ENCODE data around the gene TADA3. TPM values are rescaled to one million over a fixed set of nuclear protein-coding genes. Genes with fewer than 3 reads are reported as not detected.
A peak's percentile ranks its signal among the peaks of the same experiment; 100 is the strongest.

The TADA3 gene
- total and polyA plus RNA-seq, 9 of the 15 experiments (the other 6 are each of a cell fraction or from before 2014, with no cell fraction given) = 4.1 to 110 (median 74.8) TPM

- peak; percentile 100 for TF ChIP-seq ZBTB33 (CRISPR knock-in tag; IDR thresholded peaks at IDR 0.05)
- TF ChIP-seq CAMTA2 (CRISPR knock-in tag; conservative IDR thresholded peaks at IDR 0.05) = no peak
- 0 out of 2 replicates have a peak, but pooled peaks have one; percentile 7 for TF ChIP-seq ZNF316 (IDR thresholded peaks at IDR 0.05)
- no peak for TF ChIP-seq MCM7 (IDR thresholded peaks at IDR 0.05)
- no peak for TF ChIP-seq CBX2 (IDR thresholded peaks at IDR 0.05; ENCODE audit: insufficient read depth, low read length, poor library complexity, severe bottlenecking)
- 0 out of 2 replicates have a peak, but pooled peaks have one; percentile 5 for TF ChIP-seq KLF16 (IDR thresholded peaks at IDR 0.05)
- TF ChIP-seq CTBP1 (IDR thresholded peaks at IDR 0.05; ENCODE audit: borderline replicate concordance) = peak; percentile 12; the same call in 1 of the 2 replicates
- no peak for TF ChIP-seq CHCHD3 (CRISPR knock-in tag; IDR thresholded peaks at IDR 0.05)
- no peak for TF ChIP-seq ZNF347 (CRISPR knock-in tag; IDR thresholded peaks at IDR 0.05; ENCODE audit: low read depth)
- no peak for TF ChIP-seq ZNF766 (CRISPR knock-in tag; conservative IDR thresholded peaks at IDR 0.05)
- TF ChIP-seq POLR2A (conservative IDR thresholded peaks at IDR 0.05) = 0 out of 2 replicates have a peak, but pooled peaks have one; percentile 3
- peak; percentile 41 to 63 (median 55); a peak in 5 of 6 replicates for TF ChIP-seq CTCF (IDR thresholded peaks at IDR 0.05 in 2 of 3, conservative IDR thresholded peaks at IDR 0.05 in 1 of 3; ENCODE audit: insufficient read depth in 2 of 3, low read depth in 1 of 3, low read length in 3 of 3)
- no peak for TF ChIP-seq ZNF277 (CRISPR knock-in tag; IDR thresholded peaks at IDR 0.05; ENCODE audit: borderline replicate concordance)
- TF ChIP-seq NFE2 (IDR thresholded peaks at IDR 0.05; ENCODE audit: low read depth) = no peak
- TF ChIP-seq CBX8 (IDR thresholded peaks at IDR 0.05; ENCODE audit: borderline replicate concordance, extremely low read depth, low read depth, low read length, poor library complexity, severe bottlenecking) = no peak
- TF ChIP-seq SIRT6 (IDR thresholded peaks at IDR 0.05; ENCODE audit: low read depth, low read length) = no peak
- TF ChIP-seq BRCA1 (IDR thresholded peaks at IDR 0.05) = no peak
- TF ChIP-seq BRCA1 (CRISPR knock-in tag; IDR thresholded peaks at IDR 0.05) = no peak
- TF ChIP-seq MECOM (CRISPR knock-in tag; IDR thresholded peaks at IDR 0.05) = no peak
- no peak for TF ChIP-seq PPARD (CRISPR knock-in tag; IDR thresholded peaks at IDR 0.05)
- TF ChIP-seq SMC3 (conservative IDR thresholded peaks at IDR 0.05; ENCODE audit: insufficient read depth, low read depth, low read length) = 0 out of 2 replicates have a peak, but pooled peaks have one; percentile 24
- TF ChIP-seq BCOR (IDR thresholded peaks at IDR 0.05) = no peak
- TF ChIP-seq ZBTB9 (CRISPR knock-in tag; IDR thresholded peaks at IDR 0.05) = no peak
- TF ChIP-seq SAFB2 (IDR thresholded peaks at IDR 0.05; ENCODE audit: borderline replicate concordance, low read depth, low read length, severe bottlenecking) = no peak
Measured at GRCh38 chr3:9826815-9827573, 34.7 kb upstream of the TADA3 start (continued).

Data from K562 (cell line).